HEK293T (cell line): ENCODE measurements around the gene CCDC89.
"Not testable (repeated sequence)": the region's sequence is repeated elsewhere in the genome, so short reads cannot be mapped to it uniquely, and the experiment has no call there.

Experiments
- CTCF ChIA-PET: fragments of 350-600 bp; formaldehyde crosslinking; extraction: SDS; loops from one replicate; lab custom pipeline; 2021; ENCODE audit warnings: antibody characterized with exemption, inconsistent platforms; lab: Yijun Ruan, JAX
- POLR2A ChIA-PET: fragments of 350-600 bp; formaldehyde crosslinking; extraction: SDS; loops from one replicate; lab custom pipeline; 2020; ENCODE audit warnings: antibody characterized with exemption, inconsistent platforms; lab: Yijun Ruan, JAX
- DNase-seq: peaks from one replicate; pipeline ENCODE4 v3.0.0; 2012; ENCODE audit warnings: mixed read lengths; ENCODE audit errors: extremely low spot score
- ARNT ChIP-seq: fragments of 450-650 bp; IDR thresholded peaks from 2 replicates; pipeline ENCODE4 v1.6.1; 2017; ENCODE audit warnings: mild to moderate bottlenecking
- BHLHE40 ChIP-seq: fragments of 450-650 bp; IDR thresholded peaks from 2 replicates; pipeline ENCODE4 v1.6.1; 2016; ENCODE audit warnings: mild to moderate bottlenecking, moderate library complexity, borderline replicate concordance
- CTBP1 ChIP-seq: fragments of 450-650 bp; IDR thresholded peaks from 2 replicates; pipeline ENCODE4 v1.6.1; 2016; ENCODE audit warnings: borderline replicate concordance
- ELF4 ChIP-seq: fragments of 450-650 bp; IDR thresholded peaks from 2 replicates; pipeline ENCODE4 v1.6.1; 2017; ENCODE audit warnings: antibody characterized with exemption
- FOXA1 ChIP-seq: fragments of 450-650 bp; IDR thresholded peaks from 2 replicates; pipeline ENCODE4 v1.6.1; 2016; ENCODE audit warnings: mild to moderate bottlenecking
- FOXK2 ChIP-seq: fragments of 450-650 bp; IDR thresholded peaks from 2 replicates; pipeline ENCODE4 v1.6.1; 2016; ENCODE audit warnings: mild to moderate bottlenecking
- FOXM1 ChIP-seq: fragments of 450-650 bp; IDR thresholded peaks from 2 replicates; pipeline ENCODE4 v1.6.1; 2017; ENCODE audit warnings: mild to moderate bottlenecking, borderline replicate concordance
- HDGF ChIP-seq: fragments of 450-650 bp; IDR thresholded peaks from 2 replicates; pipeline ENCODE4 v1.6.1; 2017; ENCODE audit warnings: antibody characterized with exemption, borderline replicate concordance
- L3MBTL2 ChIP-seq: fragments of 450-650 bp; conservative IDR thresholded peaks from 2 replicates; pipeline ENCODE4 v1.6.1; 2016; ENCODE audit warnings: mild to moderate bottlenecking
- LEF1 ChIP-seq: fragments of 450-650 bp; IDR thresholded peaks from 2 replicates; pipeline ENCODE4 v1.6.1; 2017; ENCODE audit warnings: mild to moderate bottlenecking, borderline replicate concordance
- NFRKB ChIP-seq: fragments of 450-650 bp; IDR thresholded peaks from 2 replicates; pipeline ENCODE4 v1.6.1; 2016; ENCODE audit warnings: mild to moderate bottlenecking, moderate library complexity
- PKNOX1 ChIP-seq: fragments of 450-650 bp; IDR thresholded peaks from 2 replicates; pipeline ENCODE4 v1.6.1; 2016
- SP1 ChIP-seq: fragments of 450-650 bp; IDR thresholded peaks from 2 replicates; pipeline ENCODE4 v1.6.1; 2017
- SUZ12 ChIP-seq: fragments of 450-650 bp; IDR thresholded peaks from 2 replicates; pipeline ENCODE4 v1.6.1; 2016; ENCODE audit warnings: mild to moderate bottlenecking
- TARDBP ChIP-seq: fragments of 450-650 bp; IDR thresholded peaks from 2 replicates; pipeline ENCODE4 v1.6.1; 2016
- ZNF384 ChIP-seq: fragments of 450-650 bp; IDR thresholded peaks from 2 replicates; pipeline ENCODE4 v1.6.1; 2016

The CCDC89 gene

GRCh38 chr11:85682330-85683305 lies 3.4 kb downstream of the CCDC89 start:
- peak; percentile 55 for TF ChIP-seq L3MBTL2
- TF ChIP-seq NFRKB = no peak
- ChIA-PET CTCF (no interaction called here), POLR2A (interaction anchor here (0.7 to 2.9 kb wide), 3 partner anchors 18 to 592 kb away, joined by 3 to 12 read pairs (median 3); partner anchors contain the start of gene CREBZF)
- DNase-seq = peak; percentile 80

DNA sequence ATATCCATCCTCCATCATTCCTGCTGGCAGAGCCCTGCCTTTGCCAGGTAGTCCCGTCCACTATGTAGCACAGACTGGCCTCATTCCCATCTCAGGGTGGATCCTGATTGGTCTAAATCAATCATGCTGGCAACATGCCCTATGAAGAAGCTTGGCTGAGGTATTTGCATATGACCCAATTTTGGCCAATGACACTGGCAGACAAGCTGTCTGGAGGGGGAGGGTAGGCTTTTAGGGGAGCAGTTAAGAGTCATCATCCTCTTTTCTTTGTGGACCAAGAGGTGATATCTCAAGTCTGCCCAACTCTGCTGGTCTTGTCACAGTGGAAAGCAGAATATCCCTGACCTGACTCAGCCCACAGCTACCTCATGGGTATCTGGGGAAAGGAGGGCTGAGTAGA lies 5.1 kb downstream of the CCDC89 start:
- DNase-seq = no peak
- TF ChIP-seq FOXK2 (no peak), SUZ12 (no peak), ELF4 (no peak)
- POLR2A ChIA-PET = interaction anchor here (0.9 to 2.9 kb wide), 2 partner anchors 16 to 17 kb away, joined by 4 to 12 read pairs; partner anchors contain the start of gene CREBZF
- CTCF ChIA-PET = no interaction called here

DNA sequence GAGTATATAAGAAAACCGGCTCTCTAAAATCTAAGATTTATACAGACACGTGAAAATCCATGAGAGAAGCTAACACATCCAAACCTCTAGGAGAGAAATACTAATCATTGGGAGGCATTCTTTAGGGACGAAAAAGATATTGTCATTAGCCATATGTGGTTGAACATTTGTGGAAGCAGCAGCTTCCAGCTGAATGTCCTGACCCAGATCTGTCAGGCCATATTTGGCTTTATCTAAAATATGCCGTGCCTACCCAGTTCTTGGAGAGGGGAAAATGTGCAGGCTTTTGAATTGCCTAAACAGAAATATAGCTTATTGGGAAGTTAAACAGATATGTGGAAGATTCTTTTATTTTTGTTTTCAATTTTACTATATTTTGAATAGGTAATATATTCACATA lies 6.4 kb downstream of the CCDC89 start:
- no peak for DNase-seq
- TF ChIP-seq TARDBP = no peak
- TF ChIP-seq L3MBTL2 = no peak
- no peak for TF ChIP-seq SP1
- TF ChIP-seq SUZ12 = no peak
- no peak for TF ChIP-seq ARNT
- no peak for TF ChIP-seq BHLHE40
- TF ChIP-seq FOXK2 = no peak
- TF ChIP-seq HDGF = no peak
- CTCF ChIA-PET = no interaction called here
- POLR2A ChIA-PET = interaction anchor here (2.9 kb wide), 1 partner anchor 15 kb away, joined by 12 read pairs; the partner anchor contains the start of gene CREBZF

DNA sequence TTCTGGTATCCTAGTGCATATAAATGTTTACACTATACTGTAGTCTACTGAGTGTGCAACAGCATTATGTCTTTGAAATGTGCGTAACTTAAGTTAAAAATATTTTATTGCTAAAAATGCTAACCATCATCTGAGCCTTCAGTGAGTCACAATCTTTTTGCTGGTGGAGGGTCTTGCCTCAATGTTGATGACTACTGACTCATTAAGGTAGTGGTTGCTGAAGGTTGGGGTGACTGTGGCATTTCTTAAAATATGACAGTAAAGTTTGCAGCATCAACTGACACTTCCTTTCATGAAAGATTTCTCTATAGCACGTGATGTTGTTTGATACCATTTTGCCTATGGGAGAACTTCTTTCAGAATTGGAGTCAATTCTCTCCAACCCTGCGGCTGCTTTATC lies 12.6 kb downstream of the CCDC89 start:
- ChIA-PET CTCF (no interaction called here), POLR2A (no interaction called here)
- no peak for TF ChIP-seq PKNOX1
- TF ChIP-seq HDGF = no peak
- no peak for TF ChIP-seq SUZ12
- TF ChIP-seq FOXK2 = no peak
- no peak for TF ChIP-seq BHLHE40
- TF ChIP-seq TARDBP = no peak
- no peak for TF ChIP-seq ARNT
- no peak for TF ChIP-seq CTBP1
- no peak for TF ChIP-seq NFRKB
- no peak for TF ChIP-seq SP1
- no peak for TF ChIP-seq LEF1
- no peak for TF ChIP-seq FOXA1
- TF ChIP-seq FOXM1 = no peak
- no peak for TF ChIP-seq L3MBTL2
- no peak for TF ChIP-seq ELF4
- no peak for TF ChIP-seq ZNF384
- no peak for DNase-seq

DNA sequence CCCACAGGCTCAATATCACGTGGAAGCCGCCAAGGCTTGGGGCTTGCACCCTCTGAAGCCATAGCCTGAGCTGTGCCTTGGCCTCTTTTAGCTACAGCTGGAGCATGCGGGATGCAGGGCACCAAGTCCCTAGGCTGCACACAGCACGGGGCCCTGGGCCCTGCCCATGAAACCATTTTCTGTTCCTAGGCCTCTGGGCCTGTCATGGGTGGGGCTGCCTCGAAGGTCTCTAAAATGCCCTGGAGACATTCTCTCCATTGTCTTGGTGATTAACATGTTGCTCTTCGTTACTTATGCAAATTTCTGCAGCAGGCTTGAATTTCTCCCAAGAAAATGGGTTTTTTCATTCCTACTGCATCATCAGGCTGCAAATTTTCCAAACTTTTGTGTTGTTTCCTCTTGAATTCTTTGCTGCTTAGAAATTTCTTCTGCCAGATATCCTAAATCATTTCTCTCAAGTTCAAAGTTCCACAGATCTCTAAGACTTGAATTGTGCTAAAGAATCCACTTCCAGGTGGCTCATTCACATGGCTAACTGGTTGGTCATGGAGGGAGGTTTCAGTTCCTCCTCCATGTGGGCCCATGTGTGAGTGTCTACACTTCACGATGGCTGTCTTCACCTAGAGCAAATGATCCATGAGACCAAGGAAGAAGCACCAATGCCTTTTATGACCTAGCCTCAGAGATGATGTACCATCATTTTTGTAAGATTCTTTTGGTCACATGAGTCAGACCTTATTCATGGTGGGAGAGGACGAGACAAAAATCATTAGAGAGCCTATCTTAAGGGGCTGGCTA lies 13.7 kb downstream of the CCDC89 start:
- POLR2A ChIA-PET = no interaction called here
- TF ChIP-seq TARDBP = no peak
- TF ChIP-seq NFRKB = no peak
- 0 out of 2 replicates have a peak, but pooled peaks have one; percentile 12 for TF ChIP-seq L3MBTL2
- no peak for TF ChIP-seq FOXM1
- DNase-seq = no peak
- CTCF ChIA-PET = no interaction called here

GRCh38 chr11:85670949-85671663 lies 14.9 kb downstream of the CCDC89 start:
- CTCF ChIA-PET, DNase-seq, POLR2A ChIA-PET: not testable (repeated sequence)

GRCh38 chr11:85668157-85668556 lies 17.8 kb downstream of the CCDC89 start:
- ChIA-PET CTCF (no interaction called here), POLR2A (no interaction called here)
- DNase-seq = no peak
- no peak for TF ChIP-seq NFRKB
